Activated T-helper 1 cell treated with anti-CD3 and anti-CD28 coated beads, Interleukin-12 subunit alpha, Interleukin-12 subunit beta, Interleukin-2, Interleukin-4 antibody, amounts not matched to agents 30 ng/mL and 10 ng/mL and 1 ng/mL, durations not matched to agents 14 hours and 24 hours and 36 hours (primary cell): ENCODE measurements around the gene LPP. TPM values are rescaled to one million over a fixed set of nuclear protein-coding genes. Genes with fewer than 3 reads are reported as not detected.
A peak's percentile ranks its signal among the peaks of the same experiment; 100 is the strongest.

Source experiments
- DNase-seq: peaks from one replicate; pipeline ENCODE4 v3.0.0; 2021; ENCODE audit warnings: low spot score
- H3K27ac Mint-ChIP-seq: one replicate; pipeline ENCODE4 v1.8.0; 2021; ENCODE audit warnings: mild to moderate bottlenecking, mixed read lengths
- H3K27me3 Mint-ChIP-seq: one replicate; pipeline ENCODE4 v1.8.0; 2022; ENCODE audit warnings: mild to moderate bottlenecking, moderate library complexity, mixed read lengths; ENCODE audit not compliant: insufficient read depth
- H3K36me3 Mint-ChIP-seq: one replicate; pipeline ENCODE4 v1.8.0; 2021; ENCODE audit warnings: low read depth, mixed read lengths
- H3K4me1 Mint-ChIP-seq: one replicate; pipeline ENCODE4 v1.8.0; 2021; ENCODE audit warnings: low read depth, mixed read lengths
- H3K4me3 Mint-ChIP-seq: one replicate; pipeline ENCODE4 v1.8.0; 2021; ENCODE audit warnings: mild to moderate bottlenecking, moderate library complexity, mixed read lengths
- H3K9me3 Mint-ChIP-seq: one replicate; pipeline ENCODE4 v1.8.0; 2021; ENCODE audit warnings: mixed read lengths
- intact Hi-C: fragments of 100-400 bp; cut with micrococcal nuclease; formaldehyde crosslinking; loops from one replicate; pipeline ENCODE4 v1.15.1; 2024
- total RNA-seq: library from RNA; stranded (reverse); gene quantifications from 2 replicates; pipeline ENCODE4 v1.2.3, GENCODE V29; 2022

The LPP gene
- total RNA-seq, 1 donor from 2014 or later: 38.2 TPM

DNA sequence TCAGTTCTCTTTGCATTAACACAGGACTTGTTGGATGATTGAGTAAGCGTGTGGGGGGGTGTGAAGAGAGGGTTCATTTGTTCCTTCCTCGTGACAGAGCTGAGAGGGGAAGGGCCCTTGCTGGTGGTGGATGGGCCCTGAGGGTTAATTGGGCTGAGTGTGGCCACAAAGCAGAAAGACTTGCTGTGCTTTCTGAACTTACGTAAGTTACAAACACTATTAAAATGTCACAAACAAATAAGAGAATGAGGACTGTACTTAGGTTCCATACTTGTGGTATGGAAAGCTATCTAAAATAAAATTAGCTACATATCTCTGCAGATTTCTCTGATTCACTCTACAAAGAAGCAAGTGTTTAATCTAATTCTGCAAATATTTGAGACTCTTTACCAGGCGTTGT, 231.3 kb downstream of the LPP start:
- no peak overlapping the region for H3K27ac Mint-ChIP-seq

DNA sequence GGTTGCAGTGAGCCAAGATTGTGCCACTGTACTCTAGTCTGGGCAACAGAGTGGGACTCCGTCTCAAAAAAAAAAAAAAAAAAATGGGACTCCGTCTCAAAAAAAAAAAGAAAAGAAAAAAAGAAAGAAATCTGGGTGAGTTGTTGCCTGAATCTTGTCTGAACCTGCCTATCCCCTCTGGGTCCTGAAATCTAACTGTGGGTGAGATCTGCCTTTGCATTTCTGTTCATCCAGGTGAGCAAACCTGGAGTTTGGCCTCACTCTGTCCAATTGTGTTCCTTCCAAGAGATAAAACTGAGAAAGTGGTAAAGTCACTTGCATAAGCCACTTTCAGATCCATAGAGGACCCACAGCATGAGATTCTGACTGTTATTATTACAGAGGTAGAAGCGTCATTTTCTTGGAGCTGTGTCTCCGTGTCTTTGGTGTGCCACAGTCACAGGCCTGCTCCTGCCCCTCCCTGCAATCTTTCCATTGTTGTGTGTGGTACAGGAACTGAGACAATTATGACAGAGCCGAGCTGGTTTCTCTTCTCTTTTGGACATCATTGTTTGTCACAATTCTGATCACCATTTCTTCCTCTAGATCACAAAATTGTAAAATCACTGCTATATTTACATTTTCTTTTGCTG, 235.9 kb downstream of the LPP start:
- Mint-ChIP-seq H3K27ac (peak overlapping the region; percentile 86), H3K4me1 (peaks cover 44% of the 10 kb centered on the region), H3K36me3 (peaks cover 2% of the 10 kb centered on the region), H3K27me3 (peaks cover 1% of the 10 kb centered on the region), H3K4me3 (peak overlapping the region; percentile 25), H3K9me3 (no peaks in the 10 kb centered on the region)
- peak; percentile 33 for DNase-seq
- intact Hi-C loops: loop anchor here (1.0 to 2.0 kb wide), 8 partner anchors 10 to 648 kb away; no protein-coding TSS in a partner anchor

More for the DNA sequence above, 231.3 kb downstream of the LPP start:
- DNase-seq: no peak
- peaks cover 8% of the 10 kb centered on the region for H3K36me3 Mint-ChIP-seq
- peaks cover 31% of the 10 kb centered on the region for H3K4me1 Mint-ChIP-seq
- peaks cover 5% of the 10 kb centered on the region for H3K9me3 Mint-ChIP-seq
- H3K27me3 Mint-ChIP-seq: peaks cover 1% of the 10 kb centered on the region
- intact Hi-C loops: no loop called here
- H3K4me3 Mint-ChIP-seq: no peak overlapping the region

DNA sequence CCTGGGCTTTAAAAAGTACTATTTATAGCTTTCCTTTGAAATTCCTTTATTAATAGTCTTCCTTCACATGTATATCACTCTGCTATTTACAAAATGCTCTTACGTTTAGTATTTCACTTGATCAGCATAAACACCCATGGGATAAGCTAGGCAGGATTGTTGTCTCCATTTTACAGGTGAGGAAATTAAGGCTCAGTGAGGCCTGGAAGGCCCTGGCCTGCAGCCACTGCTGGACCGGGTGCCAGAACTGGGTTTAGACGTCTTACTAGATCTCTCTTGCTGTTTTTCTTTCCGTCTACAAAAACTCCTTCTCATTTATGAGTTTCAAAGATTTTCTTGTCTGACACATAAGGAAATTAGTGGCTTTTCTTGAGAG, 236.4 kb downstream of the LPP start:
- intact Hi-C loops: loop anchor here (1.0 to 2.0 kb wide), 8 partner anchors 10 to 648 kb away; no protein-coding TSS in a partner anchor
- peaks cover 39% of the 10 kb centered on the region for H3K4me1 Mint-ChIP-seq
- peaks cover 1% of the 10 kb centered on the region for H3K27me3 Mint-ChIP-seq
- peak overlapping the region; percentile 86 for H3K27ac Mint-ChIP-seq
- no peak for DNase-seq
- H3K9me3 Mint-ChIP-seq: no peaks in the 10 kb centered on the region
- peaks cover 2% of the 10 kb centered on the region for H3K36me3 Mint-ChIP-seq
- H3K4me3 Mint-ChIP-seq: peak overlapping the region; percentile 2

DNA sequence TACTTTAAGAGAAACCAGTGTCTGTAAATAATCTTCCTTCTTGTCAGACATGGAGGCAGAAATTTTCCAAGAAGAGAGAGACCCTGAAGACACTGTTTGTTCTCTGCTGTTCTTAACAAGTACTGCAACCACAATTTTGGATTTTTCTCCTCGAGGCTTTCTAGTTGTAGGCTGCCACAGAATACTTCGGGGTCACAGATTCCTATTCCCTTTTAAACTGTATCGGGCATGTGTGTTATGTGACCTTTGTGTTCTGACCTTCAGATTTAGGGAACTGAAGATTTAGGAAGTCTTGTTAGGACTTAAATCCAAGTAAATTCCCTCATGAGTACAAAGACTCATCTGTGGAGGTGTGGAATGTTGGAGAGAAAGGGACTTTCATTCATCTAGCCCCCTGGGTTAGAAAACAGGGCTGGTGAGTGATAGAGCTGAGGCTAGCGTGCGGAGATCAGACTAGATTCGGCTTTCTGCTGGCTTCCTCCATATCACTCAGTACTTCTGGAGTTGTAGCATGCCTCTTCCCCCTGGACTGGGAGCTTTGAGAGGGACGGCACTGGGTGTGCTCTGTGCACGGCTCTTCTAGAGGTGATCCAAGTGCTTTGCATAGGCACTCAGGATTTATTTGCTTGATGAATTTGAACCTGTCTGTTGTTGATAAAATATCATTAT, 237.0 kb downstream of the LPP start:
- Mint-ChIP-seq H3K4me3 (no peak overlapping the region), H3K9me3 (no peaks in the 10 kb centered on the region), H3K4me1 (peaks cover 34% of the 10 kb centered on the region), H3K36me3 (peaks cover 2% of the 10 kb centered on the region), H3K27me3 (peaks cover under 1% of the 10 kb centered on the region), H3K27ac (peak overlapping the region; percentile 86)
- intact Hi-C loops: loop anchor here (1.0 to 2.0 kb wide), 8 partner anchors 9 to 649 kb away; no protein-coding TSS in a partner anchor
- no peak for DNase-seq

DNA sequence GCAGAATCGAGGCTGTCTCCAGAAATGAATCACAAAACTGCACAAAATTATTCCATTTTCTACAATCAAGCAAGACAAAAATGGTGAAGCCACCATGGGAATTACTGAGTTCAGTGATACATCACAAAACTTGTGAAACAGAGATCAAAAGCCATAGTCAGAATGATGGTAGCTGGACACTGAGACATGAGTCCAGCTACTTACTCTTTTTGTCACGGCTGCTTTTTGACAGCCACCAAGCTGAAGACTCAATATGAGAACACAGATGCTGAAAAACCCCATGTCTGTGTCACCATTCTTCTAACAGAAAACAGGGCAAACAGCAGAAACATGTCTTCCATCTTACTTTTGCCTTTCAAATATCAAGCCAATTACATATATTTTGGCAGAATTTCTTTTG, 237.6 kb downstream of the LPP start:
- Mint-ChIP-seq H3K27me3 (no peaks in the 10 kb centered on the region), H3K36me3 (peaks cover 2% of the 10 kb centered on the region), H3K27ac (peak overlapping the region; percentile 8), H3K9me3 (no peaks in the 10 kb centered on the region), H3K4me1 (peaks cover 31% of the 10 kb centered on the region), H3K4me3 (no peak overlapping the region)
- intact Hi-C loops: loop anchor here (2.0 kb wide), 2 partner anchors 361 to 523 kb away; no protein-coding TSS in a partner anchor
- no peak for DNase-seq

DNA sequence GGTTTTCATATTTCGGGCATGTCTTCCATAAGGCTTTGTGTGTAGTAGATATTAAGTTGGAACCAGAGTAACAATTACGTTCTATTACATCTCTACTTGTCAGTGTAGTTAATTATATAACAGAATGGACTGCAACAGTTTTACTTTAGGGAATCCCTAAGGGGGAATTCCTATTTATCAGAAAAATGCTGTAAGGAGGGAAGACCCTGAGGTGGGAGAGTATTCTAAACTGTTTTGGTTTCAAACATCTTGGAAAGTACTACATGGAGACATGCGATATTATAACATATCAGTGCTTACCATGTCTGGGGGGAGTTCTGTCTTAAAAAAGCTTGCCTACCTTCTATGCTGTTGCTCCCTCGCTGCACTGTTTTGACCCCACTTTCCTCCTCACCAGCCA, 238.1 kb downstream of the LPP start:
- Mint-ChIP-seq H3K4me3 (no peak overlapping the region), H3K27ac (no peak overlapping the region), H3K27me3 (no peaks in the 10 kb centered on the region), H3K36me3 (peaks cover 2% of the 10 kb centered on the region), H3K4me1 (peaks cover 35% of the 10 kb centered on the region), H3K9me3 (no peaks in the 10 kb centered on the region)
- intact Hi-C loops: no loop called here
- no peak for DNase-seq

DNA sequence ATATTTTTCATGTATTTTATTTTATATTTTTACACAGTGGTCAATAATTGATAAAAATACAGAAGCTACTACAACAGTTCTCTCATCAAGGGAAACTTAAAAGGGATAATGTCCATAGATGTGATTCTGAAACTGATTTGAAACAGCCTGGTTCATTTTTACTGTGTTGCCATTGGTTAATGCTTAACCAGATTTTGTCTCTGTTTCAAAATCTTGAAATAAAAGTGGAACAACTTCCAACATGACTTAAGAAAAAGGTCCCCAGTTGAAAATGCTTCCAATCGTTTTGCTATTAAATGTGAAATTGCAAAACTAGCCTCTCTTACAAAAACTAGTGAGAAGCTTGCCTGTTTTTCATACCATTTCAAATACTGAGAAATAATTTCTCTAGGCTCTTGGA, 240.7 kb downstream of the LPP start:
- Mint-ChIP-seq H3K27ac (no peak overlapping the region), H3K4me3 (no peak overlapping the region), H3K4me1 (peaks cover 48% of the 10 kb centered on the region), H3K36me3 (peaks cover 7% of the 10 kb centered on the region), H3K27me3 (peaks cover 4% of the 10 kb centered on the region), H3K9me3 (no peaks in the 10 kb centered on the region)
- no peak for DNase-seq
- intact Hi-C loops: no loop called here

DNA sequence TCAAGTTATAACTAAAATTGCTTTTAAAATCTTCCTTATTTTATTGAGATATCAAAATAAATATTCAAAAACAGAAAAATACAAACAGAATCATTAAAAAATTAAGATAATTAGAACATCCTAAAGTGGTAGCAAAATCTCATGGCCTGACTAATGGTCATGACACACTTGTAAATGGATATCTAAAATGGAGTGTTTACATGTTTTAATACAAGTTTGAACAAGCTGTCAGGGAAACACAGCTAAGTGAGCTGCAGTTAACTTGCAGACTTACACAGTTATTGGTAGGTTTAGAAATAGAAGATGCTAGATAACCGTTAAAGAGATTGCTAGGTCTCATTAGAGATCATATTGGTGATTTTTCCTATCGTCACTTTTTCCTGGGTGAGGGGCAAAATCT, 242.3 kb downstream of the LPP start:
- H3K9me3 Mint-ChIP-seq: no peaks in the 10 kb centered on the region
- H3K27me3 Mint-ChIP-seq: peaks cover 4% of the 10 kb centered on the region
- H3K4me1 Mint-ChIP-seq: peaks cover 48% of the 10 kb centered on the region
- no peak for DNase-seq
- no peak overlapping the region for H3K27ac Mint-ChIP-seq
- H3K4me3 Mint-ChIP-seq: no peak overlapping the region
- intact Hi-C loops: loop anchor here (2.0 kb wide), 1 partner anchor 189 kb away; no protein-coding TSS in a partner anchor
- peaks cover 5% of the 10 kb centered on the region for H3K36me3 Mint-ChIP-seq

DNA sequence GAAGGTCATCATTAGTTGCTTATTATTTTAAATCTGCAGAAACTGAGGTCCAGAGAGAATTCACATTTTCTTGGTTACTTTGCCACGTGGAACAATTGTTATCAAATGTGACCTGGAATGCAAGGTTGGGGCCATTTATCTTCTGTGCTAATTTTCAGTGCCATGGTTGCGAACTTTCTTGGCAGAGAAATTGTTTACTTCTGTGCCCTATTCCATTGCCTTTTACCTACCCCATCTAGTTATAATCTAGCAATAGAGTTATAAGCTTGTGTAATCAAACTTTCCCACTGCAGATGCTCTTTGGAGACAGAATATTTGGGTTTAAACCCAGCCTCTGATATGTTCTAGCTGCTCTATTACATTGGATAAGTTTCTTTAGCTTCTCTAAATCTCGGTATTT, 242.9 kb downstream of the LPP start:
- Mint-ChIP-seq H3K4me1 (peaks cover 50% of the 10 kb centered on the region), H3K4me3 (peak overlapping the region; percentile 37), H3K9me3 (peaks cover 3% of the 10 kb centered on the region), H3K36me3 (peaks cover 7% of the 10 kb centered on the region), H3K27ac (no peak overlapping the region), H3K27me3 (peaks cover 4% of the 10 kb centered on the region)
- intact Hi-C loops: loop anchor here (2.0 kb wide), 1 partner anchor 188 kb away; no protein-coding TSS in a partner anchor
- DNase-seq: no peak

DNA sequence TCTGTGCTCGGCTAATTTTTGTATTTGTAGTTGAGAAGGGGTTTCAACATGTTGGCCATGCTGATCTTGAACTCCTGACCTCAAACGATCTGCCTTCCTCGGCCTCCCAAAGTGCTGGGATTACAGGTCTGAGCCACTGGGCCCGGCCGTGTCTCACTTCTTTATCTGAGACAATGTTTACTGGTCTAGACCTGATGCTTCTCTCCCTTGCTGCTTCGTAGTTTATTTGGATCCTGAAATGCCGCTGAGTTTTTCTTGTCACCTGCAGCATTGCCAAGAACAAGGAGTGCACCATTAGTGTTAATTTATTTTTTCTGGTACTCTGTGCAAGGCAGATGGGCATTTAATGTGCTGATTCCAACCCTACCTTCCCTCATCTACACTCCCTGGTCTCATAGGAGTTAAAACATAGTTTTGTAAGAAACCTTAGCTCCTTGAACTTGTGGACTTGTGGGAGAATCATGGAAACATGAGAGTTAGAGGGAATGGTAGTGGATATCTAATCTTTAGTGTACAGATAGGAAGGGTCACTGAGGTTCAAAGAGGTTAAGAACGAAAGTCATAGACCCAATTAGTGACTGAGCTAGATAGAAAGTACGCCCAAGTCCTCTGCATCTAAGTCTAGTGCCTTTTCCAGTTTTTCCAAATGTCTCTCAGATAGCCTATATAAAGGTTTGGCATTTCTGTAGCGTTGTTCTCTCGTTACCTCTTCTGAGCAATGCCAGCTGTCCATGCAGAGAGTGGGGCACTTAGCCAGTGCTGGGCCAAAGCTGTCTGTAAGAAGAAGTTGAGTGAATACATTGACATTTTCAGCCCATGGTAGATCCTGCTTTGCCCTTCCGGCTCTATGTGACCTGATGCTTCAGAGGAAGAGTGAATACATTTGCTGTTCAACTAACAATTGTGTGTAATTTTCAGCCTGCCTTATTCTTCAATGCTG, 244.1 kb downstream of the LPP start:
- Mint-ChIP-seq H3K9me3 (peaks cover 3% of the 10 kb centered on the region), H3K27ac (no peak overlapping the region), H3K36me3 (peaks cover 7% of the 10 kb centered on the region), H3K4me1 (peaks cover 60% of the 10 kb centered on the region), H3K27me3 (peaks cover 4% of the 10 kb centered on the region), H3K4me3 (no peak overlapping the region)
- intact Hi-C loops: loop anchor here (2.0 kb wide), 1 partner anchor 187 kb away; no protein-coding TSS in a partner anchor
- no peak for DNase-seq

DNA sequence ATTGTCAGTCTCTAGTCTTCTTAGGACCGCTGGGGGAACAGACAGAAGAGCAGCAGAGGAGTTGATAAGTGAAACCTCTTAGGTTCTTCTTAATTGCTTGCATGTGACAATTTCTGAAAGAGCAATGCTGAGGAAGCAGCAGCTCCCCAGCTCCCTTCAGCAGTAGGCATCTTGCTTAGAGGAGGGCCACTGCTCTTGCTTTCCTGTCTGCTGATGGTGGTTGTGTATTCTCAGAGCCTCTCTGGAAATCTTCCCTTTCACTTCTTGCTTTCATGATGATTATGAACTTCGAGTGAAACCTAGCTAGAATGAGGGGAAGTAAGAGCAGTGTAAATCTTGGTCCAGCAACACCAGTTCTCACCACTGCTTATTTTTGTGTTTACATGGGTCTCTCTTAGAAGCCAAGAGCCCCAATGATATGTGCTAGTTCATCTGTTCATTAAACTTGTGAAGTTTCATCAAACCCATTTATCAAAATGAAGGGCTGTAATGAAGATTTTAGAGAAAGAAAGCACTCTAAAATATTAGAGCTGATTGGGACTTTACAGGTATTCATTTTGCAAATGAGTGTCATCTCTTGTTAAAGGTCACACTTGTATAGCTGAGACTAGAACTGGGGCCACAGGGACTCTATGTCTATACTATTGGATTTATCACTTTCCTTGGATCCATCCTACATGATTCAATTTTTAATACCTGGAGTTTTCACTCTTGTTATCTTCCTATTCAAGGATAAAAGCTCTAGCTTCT, 246.7 kb downstream of the LPP start:
- peaks cover 73% of the 10 kb centered on the region for H3K4me1 Mint-ChIP-seq
- peaks cover 4% of the 10 kb centered on the region for H3K27me3 Mint-ChIP-seq
- H3K36me3 Mint-ChIP-seq: peaks cover 7% of the 10 kb centered on the region
- DNase-seq: peak; percentile 22
- peaks cover 3% of the 10 kb centered on the region for H3K9me3 Mint-ChIP-seq
- no peak overlapping the region for H3K4me3 Mint-ChIP-seq
- intact Hi-C loops: loop anchor here (1.0 to 10.0 kb wide), 17 partner anchors 10 to 732 kb away; no protein-coding TSS in a partner anchor
- peak overlapping the region; percentile 63 for H3K27ac Mint-ChIP-seq
